ENCODE measurements around the gene MB21D2.

DNA sequence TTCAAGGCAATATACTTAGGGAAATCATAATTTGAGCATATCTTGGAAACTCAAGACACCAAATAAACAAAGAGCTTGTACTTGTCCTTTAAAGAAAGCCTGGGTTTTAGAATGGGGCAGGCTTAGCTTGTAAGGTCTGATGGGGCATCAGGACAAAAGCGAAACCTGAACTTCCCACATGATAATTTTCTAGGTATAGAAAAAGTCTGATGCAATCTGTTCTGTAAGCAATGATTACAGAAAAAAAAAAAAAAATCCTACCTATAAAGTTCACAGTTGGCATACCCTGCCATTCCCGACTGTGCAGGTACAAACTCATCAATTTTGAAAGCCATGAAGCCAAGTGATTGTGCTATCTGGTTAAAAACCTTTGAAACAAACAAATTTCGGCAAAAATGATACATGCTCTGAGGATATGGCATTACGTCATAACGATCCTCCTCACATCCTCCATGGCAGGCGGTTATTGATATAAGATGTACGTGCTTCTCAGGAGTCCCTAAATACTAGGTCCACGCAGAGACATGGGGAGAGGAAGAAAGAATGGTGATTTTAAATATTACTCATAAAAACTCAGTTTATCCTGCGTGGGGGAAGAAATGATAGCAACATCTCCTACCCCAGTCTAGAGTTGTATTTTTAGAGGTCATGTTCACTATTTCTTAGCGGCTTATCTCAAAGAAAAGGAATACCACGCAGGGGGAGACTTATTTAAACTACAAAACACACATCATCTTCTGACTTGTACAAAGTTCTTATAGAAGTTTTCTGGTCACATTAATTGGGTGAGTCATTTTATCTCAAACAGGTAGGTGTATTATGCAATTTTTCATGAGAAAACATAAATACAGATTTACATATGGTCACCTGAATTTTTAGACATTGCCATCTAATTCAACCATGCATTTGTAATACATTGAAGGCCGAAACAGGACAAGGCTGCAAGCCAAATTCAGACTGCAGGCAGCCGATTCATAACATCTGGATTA is 27.0 kb downstream of the MB21D2 start:
- TF ChIP-seq CTCF (conservative IDR thresholded peaks at IDR 0.05): no peak
- TF ChIP-seq ZFX (IDR thresholded peaks at IDR 0.05): no peak

Data from C4-2B (cell line).